ENCODE results near the gene KIF16B. TPM values are rescaled to one million over a fixed set of nuclear protein-coding genes. Genes with fewer than 3 reads are reported as not detected.

The KIF16B gene
- total and polyA plus RNA-seq, 2 of the 13 experiments (the other 11 are each of a cell fraction or from before 2014, with no cell fraction given) = 6.9 to 18.0 TPM

DNA sequence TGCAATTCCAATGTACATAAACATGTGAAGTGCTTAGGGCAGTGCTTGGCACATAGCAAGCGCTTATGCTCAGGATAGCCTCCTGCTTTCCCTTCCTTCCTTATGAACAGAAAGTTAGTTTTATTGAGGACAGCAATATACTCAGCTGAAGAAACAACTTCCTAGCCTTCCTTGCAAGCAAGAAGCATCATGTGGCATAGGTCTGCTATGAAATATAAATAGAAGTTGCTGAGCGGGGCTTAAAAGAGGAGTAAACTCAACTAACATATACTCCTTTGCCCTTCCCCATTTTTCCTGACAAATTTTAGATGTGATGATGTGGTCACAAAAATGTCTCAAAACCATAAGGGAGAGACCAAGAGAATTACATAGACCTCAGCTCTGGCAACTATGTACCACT, 98.9 kb downstream of the KIF16B start:
- no peak overlapping the region for H3K4me2 ChIP-seq (ENCODE audit: low read depth, low read length)
- no peaks in the 10 kb centered on the region for H3K9me3 ChIP-seq (ENCODE audit: low read length)
- intact Hi-C loops (cut with micrococcal nuclease; ENCODE audit: unreplicated experiment) = loop anchor here (10.0 kb wide), 2 partner anchors 640 to 1490 kb away; no protein-coding TSS in a partner anchor
- no peaks in the 10 kb centered on the region for H3K36me3 ChIP-seq (replicated peaks in 1 of 2; ENCODE audit: control insufficient read depth in 1 of 2, insufficient read depth in 2 of 2, low read length in 2 of 2)
- peaks cover 49% of the 10 kb centered on the region for H3K4me1 ChIP-seq (ENCODE audit: insufficient read depth, low read length)
- H3K27me3 ChIP-seq (ENCODE audit: control insufficient read depth in 1 of 2, insufficient read depth in 2 of 2, low read length in 2 of 2) = no peaks in the 10 kb centered on the region
- ChIA-PET POLR2A (no interaction called here), CTCF (ENCODE audit: low intra/inter-chr PET ratio, low total read pairs) (interaction anchor here (0.9 to 2.8 kb wide), 2 partner anchors 19 to 765 kb away, joined by 3 to 41 read pairs; no protein-coding TSS in a partner anchor)
- 99% methylated on average over 2 of the region's 2 CpGs for WGBS (ENCODE audit: low lambda C conversion rate)
- TF ChIP-seq, protein P1, sequence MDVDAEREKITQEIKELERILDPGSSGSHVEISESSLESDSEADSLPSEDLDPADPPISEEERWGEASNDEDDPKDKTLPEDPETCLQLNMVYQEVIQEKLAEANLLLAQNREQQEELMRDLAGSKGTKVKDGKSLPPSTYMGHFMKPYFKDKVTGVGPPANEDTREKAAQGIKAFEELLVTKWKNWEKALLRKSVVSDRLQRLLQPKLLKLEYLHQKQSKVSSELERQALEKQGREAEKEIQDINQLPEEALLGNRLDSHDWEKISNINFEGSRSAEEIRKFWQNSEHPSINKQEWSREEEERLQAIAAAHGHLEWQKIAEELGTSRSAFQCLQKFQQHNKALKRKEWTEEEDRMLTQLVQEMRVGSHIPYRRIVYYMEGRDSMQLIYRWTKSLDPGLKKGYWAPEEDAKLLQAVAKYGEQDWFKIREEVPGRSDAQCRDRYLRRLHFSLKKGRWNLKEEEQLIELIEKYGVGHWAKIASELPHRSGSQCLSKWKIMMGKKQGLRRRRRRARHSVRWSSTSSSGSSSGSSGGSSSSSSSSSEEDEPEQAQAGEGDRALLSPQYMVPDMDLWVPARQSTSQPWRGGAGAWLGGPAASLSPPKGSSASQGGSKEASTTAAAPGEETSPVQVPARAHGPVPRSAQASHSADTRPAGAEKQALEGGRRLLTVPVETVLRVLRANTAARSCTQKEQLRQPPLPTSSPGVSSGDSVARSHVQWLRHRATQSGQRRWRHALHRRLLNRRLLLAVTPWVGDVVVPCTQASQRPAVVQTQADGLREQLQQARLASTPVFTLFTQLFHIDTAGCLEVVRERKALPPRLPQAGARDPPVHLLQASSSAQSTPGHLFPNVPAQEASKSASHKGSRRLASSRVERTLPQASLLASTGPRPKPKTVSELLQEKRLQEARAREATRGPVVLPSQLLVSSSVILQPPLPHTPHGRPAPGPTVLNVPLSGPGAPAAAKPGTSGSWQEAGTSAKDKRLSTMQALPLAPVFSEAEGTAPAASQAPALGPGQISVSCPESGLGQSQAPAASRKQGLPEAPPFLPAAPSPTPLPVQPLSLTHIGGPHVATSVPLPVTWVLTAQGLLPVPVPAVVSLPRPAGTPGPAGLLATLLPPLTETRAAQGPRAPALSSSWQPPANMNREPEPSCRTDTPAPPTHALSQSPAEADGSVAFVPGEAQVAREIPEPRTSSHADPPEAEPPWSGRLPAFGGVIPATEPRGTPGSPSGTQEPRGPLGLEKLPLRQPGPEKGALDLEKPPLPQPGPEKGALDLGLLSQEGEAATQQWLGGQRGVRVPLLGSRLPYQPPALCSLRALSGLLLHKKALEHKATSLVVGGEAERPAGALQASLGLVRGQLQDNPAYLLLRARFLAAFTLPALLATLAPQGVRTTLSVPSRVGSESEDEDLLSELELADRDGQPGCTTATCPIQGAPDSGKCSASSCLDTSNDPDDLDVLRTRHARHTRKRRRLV (CRISPR knock-in tag; IDR thresholded peaks at IDR 0.05) = peak; percentile 17; the same call in 1 of the 2 replicates
- no peak for TF ChIP-seq TOE1 (CRISPR knock-in tag; IDR thresholded peaks at IDR 0.05)
- no peak for TF ChIP-seq SOX13 (IDR thresholded peaks at IDR 0.05)
- 0 out of 4 replicates have a peak, but pooled peaks of 1 of the 2 experiments have one; percentile 21 for TF ChIP-seq SOX13 (CRISPR knock-in tag; conservative IDR thresholded peaks at IDR 0.05 in 1 of 2, IDR thresholded peaks at IDR 0.05 in 1 of 2)
- DNase-seq (ENCODE audit: low spot score) = no peak
- H2AFZ ChIP-seq (ENCODE audit: low read length) = no peak overlapping the region
- H3K9ac ChIP-seq (ENCODE audit: insufficient read depth, low read depth, low read length) = no peak overlapping the region
- no peaks in the 10 kb centered on the region for H3K79me2 ChIP-seq (ENCODE audit: insufficient read depth, low read length)
- no peak for ATAC-seq
- in situ Hi-C loops (cut with HindIII; ENCODE audit: extremely low pct_ligation_motif_present, low pct_unique_long_range_greater_than_20kb) = loop anchor here (10.0 kb wide), 2 partner anchors 230 to 760 kb away; no protein-coding TSS in a partner anchor
- H3K27ac ChIP-seq (ENCODE audit: extremely low read length, insufficient read depth, low read length) = peak overlapping the region; percentile 71
- no peak for FAIRE-seq
- no TSS peak for BruUV-seq (replicated peaks)
- no peak overlapping the region for H3K4me3 ChIP-seq (replicated peaks in 1 of 3; ENCODE audit: insufficient read depth in 1 of 3, low read depth in 2 of 3, low read length in 3 of 3)
- H4K20me1 ChIP-seq (ENCODE audit: insufficient read depth, low read length) = peaks cover 5% of the 10 kb centered on the region; the same call in 1 of the 2 replicates
